Hepatocyte (in vitro differentiated cells): ENCODE results near the gene USP24. TPM values are rescaled to one million over a fixed set of nuclear protein-coding genes. Genes with fewer than 3 reads are reported as not detected.
"Not testable (repeated sequence)": the region's sequence is repeated elsewhere in the genome, so short reads cannot be mapped to it uniquely, and the experiment has no call there.

Source experiments
- DNase-seq: peaks from one replicate; pipeline ENCODE4 v3.0.0-alpha.2; 2016; ENCODE audit warnings: low spot score
- H2AFZ ChIP-seq: fragments of 200-600 bp; sonication (generic); 2 replicates; pipeline ENCODE4 v1.6.0; 2016; ENCODE audit warnings: antibody characterized with exemption, mild to moderate bottlenecking
- H3K27ac ChIP-seq: fragments of 200-600 bp; sonication (generic); 2 replicates; pipeline ENCODE4 v1.5.1; 2016; ENCODE audit warnings: mild to moderate bottlenecking
- H3K27me3 ChIP-seq: fragments of 200-600 bp; sonication (generic); 2 replicates; pipeline ENCODE4 v1.6.1; 2016
- H3K36me3 ChIP-seq: fragments of 200-600 bp; sonication (generic); replicated peaks from 2 replicates; pipeline ENCODE4 v1.5.1; 2016; ENCODE audit warnings: low read depth; ENCODE audit not compliant: insufficient read depth
- H3K4me1 ChIP-seq: fragments of 200-600 bp; sonication (generic); 2 replicates; pipeline ENCODE4 v1.5.1; 2016; ENCODE audit warnings: mild to moderate bottlenecking, moderate library complexity; ENCODE audit not compliant: insufficient read depth
- H3K4me2 ChIP-seq: fragments of 200-600 bp; sonication (generic); 2 replicates; pipeline ENCODE4 v1.6.0; 2016
- H3K4me3 ChIP-seq: fragments of 200-600 bp; sonication (generic); 2 replicates; pipeline ENCODE4 v1.5.1; 2016; ENCODE audit warnings: mild to moderate bottlenecking
- H3K79me2 ChIP-seq: fragments of 200-600 bp; sonication (generic); 2 replicates; pipeline ENCODE4 v1.6.0; 2017; ENCODE audit warnings: mild to moderate bottlenecking
- H3K9me2 ChIP-seq: fragments of 200-600 bp; sonication (generic); replicated peaks from 2 replicates; pipeline ENCODE4 v1.6.0; 2017; ENCODE audit warnings: mild to moderate bottlenecking; ENCODE audit not compliant: insufficient read depth
- H3K9me3 ChIP-seq: fragments of 200-600 bp; sonication (generic); 2 replicates; pipeline ENCODE4 v1.5.1; 2016; ENCODE audit warnings: low read depth, mild to moderate bottlenecking
- H4K20me1 ChIP-seq: fragments of 200-600 bp; sonication (generic); 2 replicates; pipeline ENCODE4 v1.6.0; 2016; ENCODE audit warnings: mild to moderate bottlenecking; ENCODE audit not compliant: insufficient read depth, poor library complexity, severe bottlenecking
- CTCF ChIP-seq: fragments of 200-600 bp; sonication (generic); IDR thresholded peaks from 2 replicates; pipeline ENCODE4 v1.5.1; 2016; ENCODE audit warnings: antibody characterized with exemption, mild to moderate bottlenecking; ENCODE audit not compliant: poor library complexity
- EZH2 ChIP-seq: fragments of 200-600 bp; sonication (generic); IDR thresholded peaks from 2 replicates; pipeline ENCODE4 v1.6.1; 2016; ENCODE audit warnings: antibody characterized with exemption, mild to moderate bottlenecking, borderline replicate concordance
- EZH2phosphoT487 ChIP-seq: fragments of 200-600 bp; sonication (generic); IDR thresholded peaks from one replicate; pipeline ENCODE4 v1.6.1; 2018; ENCODE audit warnings: antibody characterized with exemption, mild to moderate bottlenecking, low read depth, moderate library complexity; ENCODE audit not compliant: unreplicated experiment, severe bottlenecking
- WGBS: methylation state at CpG from one replicate; pipeline ENCODE4 v1.1.6; 2016; ENCODE audit warnings: low lambda C conversion rate; ENCODE audit errors: missing lambda C conversion rate; 5-methylcytosine and 5-hydroxymethylcytosine counted together
- polyA plus RNA-seq: library from polyadenylated mRNA; unstranded; fragments of >200 nt; fragmentation: Nextera tagmentation; extraction: Ambion mirVana; gene quantifications from 2 replicates; pipeline ENCODE4 v1.2.1, GENCODE V29; 2016
- total RNA-seq: library from RNA; depleted of rRNA; stranded (reverse); fragments of >200 nt; gene quantifications from 2 replicates; pipeline ENCODE4 v1.2.3, GENCODE V29; 2014

USP24 gene
- total and polyA plus RNA-seq, 2 experiments from 2014 or later = 9.3 to 41.9 TPM

GRCh38 chr1:55120538-55120937 lies 94.6 kb downstream of the USP24 start:
- H3K27ac ChIP-seq = no peak overlapping the region
- no peak for TF ChIP-seq EZH2
- TF ChIP-seq CTCF = no peak
- no peak for TF ChIP-seq EZH2phosphoT487
- H3K27me3 ChIP-seq = no peaks in the 10 kb centered on the region
- DNase-seq = no peak
- H2AFZ ChIP-seq = no peak overlapping the region
- 92% methylated on average over 5 of the region's 5 CpGs for WGBS
- no peaks in the 10 kb centered on the region for H3K79me2 ChIP-seq
- no peak overlapping the region for H3K4me2 ChIP-seq
- no peaks in the 10 kb centered on the region for H3K9me2 ChIP-seq
- H3K4me3 ChIP-seq = no peak overlapping the region
- H3K36me3 ChIP-seq = peaks cover 12% of the 10 kb centered on the region
- no peaks in the 10 kb centered on the region for H4K20me1 ChIP-seq
- H3K9me3 ChIP-seq = no peaks in the 10 kb centered on the region
- no peaks in the 10 kb centered on the region for H3K4me1 ChIP-seq

GRCh38 chr1:55118651-55119329 lies 96.4 kb downstream of the USP24 start:
- Histone ChIP-seq H3K27me3 (no peaks in the 10 kb centered on the region), H3K4me2 (no peak overlapping the region), H3K27ac (no peak overlapping the region), H3K79me2 (no peaks in the 10 kb centered on the region), H3K9me2 (no peaks in the 10 kb centered on the region), H2AFZ (no peak overlapping the region), H4K20me1 (no peaks in the 10 kb centered on the region), H3K9me3 (no peaks in the 10 kb centered on the region), H3K4me3 (no peak overlapping the region), H3K36me3 (peaks cover 16% of the 10 kb centered on the region), H3K4me1 (no peaks in the 10 kb centered on the region)
- no peak for TF ChIP-seq EZH2
- TF ChIP-seq CTCF = no peak
- no peak for DNase-seq
- 97% methylated on average over 5 of the region's 5 CpGs for WGBS

- Histone ChIP-seq H3K4me1 (no peaks in the 10 kb centered on the region), H2AFZ (no peak overlapping the region), H3K36me3 (peaks cover 17% of the 10 kb centered on the region), H3K4me3 (no peak overlapping the region), H3K4me2 (no peak overlapping the region), H4K20me1 (no peaks in the 10 kb centered on the region), H3K79me2 (no peaks in the 10 kb centered on the region), H3K27me3 (no peaks in the 10 kb centered on the region), H3K9me3 (no peaks in the 10 kb centered on the region), H3K27ac (no peak overlapping the region), H3K9me2 (no peaks in the 10 kb centered on the region)
- no peak for DNase-seq
- TF ChIP-seq EZH2phosphoT487 (no peak), EZH2 (no peak), CTCF (no peak)
Observed at GRCh38 chr1:55117941-55118340, 97.2 kb downstream of the USP24 start.

- H3K36me3 ChIP-seq = not testable (repeated sequence)
Observed at GRCh38 chr1:55109005-55109404, 106.2 kb downstream of the USP24 start.

More at GRCh38 chr1:55109005-55109404, 106.2 kb downstream of the USP24 start:
- DNase-seq, H4K20me1 ChIP-seq, H3K4me3 ChIP-seq, H3K9me3 ChIP-seq, H2AFZ ChIP-seq, H3K4me2 ChIP-seq, H3K79me2 ChIP-seq, H3K4me1 ChIP-seq, H3K27me3 ChIP-seq, H3K9me2 ChIP-seq, H3K27ac ChIP-seq: not testable (repeated sequence)
- 97% methylated on average over 14 of the region's 14 CpGs for WGBS
